D721Med (cell line): Measurements from ENCODE around the gene GABARAP.

Source experiments
- DNase-seq: peaks from one replicate; pipeline ENCODE4 v3.0.0; 2011; ENCODE audit warnings: low spot score; ENCODE audit not compliant: insufficient read length
- FAIRE-seq: peaks from 2 replicates; lab custom pipeline; 2011; peaks lifted over from hg19 to GRCh38; lab: Jason Lieb, UNC
- CTCF ChIP-seq: IDR thresholded peaks from 2 replicates; pipeline ENCODE4 v1.5.1; 2012; ENCODE audit warnings: mild to moderate bottlenecking, control low read depth; ENCODE audit not compliant: insufficient read depth; ENCODE audit errors: missing control alignments

GABARAP gene

GRCh38 chr17:7233701-7234082 lies 8.6 kb downstream of the GABARAP start:
- DNase-seq (no peak), FAIRE-seq (no peak)
- no peak for TF ChIP-seq CTCF

- FAIRE-seq = no peak
- TF ChIP-seq CTCF = no peak
- no peak for DNase-seq
Observed at GRCh38 chr17:7232114-7232513, 10.1 kb downstream of the GABARAP start.

- FAIRE-seq = no peak
- DNase-seq = no peak
- TF ChIP-seq CTCF = no peak
Observed at GRCh38 chr17:7229504-7229903, 12.7 kb downstream of the GABARAP start.

- no peak for FAIRE-seq
- DNase-seq = no peak
- no peak for TF ChIP-seq CTCF
Observed at GRCh38 chr17:7228920-7229319, 13.3 kb downstream of the GABARAP start.

GRCh38 chr17:7226721-7227710 lies 15.2 kb downstream of the GABARAP start:
- FAIRE-seq (no peak), DNase-seq (no peak)
- no peak for TF ChIP-seq CTCF

- DNase-seq (no peak), FAIRE-seq (no peak)
- no peak for TF ChIP-seq CTCF
Observed at GRCh38 chr17:7225711-7226331, 16.4 kb downstream of the GABARAP start.

- FAIRE-seq = no peak
- DNase-seq = no peak
- no peak for TF ChIP-seq CTCF
Observed at GRCh38 chr17:7224661-7225111, 17.6 kb downstream of the GABARAP start.
